Activated CD4-positive, alpha-beta T cell treated with anti-CD3 and anti-CD28 coated beads for 1 hour (primary cell): ENCODE results near the gene PRRG2.

Source experiments
- DNase-seq: peaks from one replicate; pipeline ENCODE4 v3.0.0-alpha.2; 2020

Gene PRRG2

DNA sequence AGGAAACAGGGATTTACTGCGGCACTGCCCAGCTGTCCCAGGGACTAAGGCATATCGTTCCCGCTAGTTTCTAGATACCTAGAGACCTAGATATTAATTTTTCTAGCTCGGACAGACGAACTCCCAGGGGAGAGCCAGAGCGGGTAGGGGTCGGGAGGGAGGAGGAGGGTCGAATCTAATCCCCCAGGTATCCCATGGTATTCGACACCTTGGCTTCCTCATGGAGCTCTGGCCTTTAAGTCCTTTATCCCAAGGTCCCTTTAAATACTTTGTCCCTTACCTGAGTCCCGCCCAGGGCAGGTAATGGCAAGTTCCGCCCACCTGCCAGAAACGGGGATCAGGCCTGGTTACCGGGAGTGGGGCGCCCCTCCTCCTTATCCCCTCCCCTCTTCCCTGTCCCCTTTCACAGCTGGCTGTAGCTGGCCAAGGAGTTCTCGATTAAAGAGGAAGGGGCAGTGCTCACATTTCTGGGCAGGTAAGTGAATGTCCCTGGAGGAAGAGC lies at the start of gene PRRG2:
Gene PRRG2 (plus strand): TSS at position 310 of the 502 bp plus-strand sequence. CDS start 1,904 bp downstream, outside the sequence.
- no peak for DNase-seq

DNA sequence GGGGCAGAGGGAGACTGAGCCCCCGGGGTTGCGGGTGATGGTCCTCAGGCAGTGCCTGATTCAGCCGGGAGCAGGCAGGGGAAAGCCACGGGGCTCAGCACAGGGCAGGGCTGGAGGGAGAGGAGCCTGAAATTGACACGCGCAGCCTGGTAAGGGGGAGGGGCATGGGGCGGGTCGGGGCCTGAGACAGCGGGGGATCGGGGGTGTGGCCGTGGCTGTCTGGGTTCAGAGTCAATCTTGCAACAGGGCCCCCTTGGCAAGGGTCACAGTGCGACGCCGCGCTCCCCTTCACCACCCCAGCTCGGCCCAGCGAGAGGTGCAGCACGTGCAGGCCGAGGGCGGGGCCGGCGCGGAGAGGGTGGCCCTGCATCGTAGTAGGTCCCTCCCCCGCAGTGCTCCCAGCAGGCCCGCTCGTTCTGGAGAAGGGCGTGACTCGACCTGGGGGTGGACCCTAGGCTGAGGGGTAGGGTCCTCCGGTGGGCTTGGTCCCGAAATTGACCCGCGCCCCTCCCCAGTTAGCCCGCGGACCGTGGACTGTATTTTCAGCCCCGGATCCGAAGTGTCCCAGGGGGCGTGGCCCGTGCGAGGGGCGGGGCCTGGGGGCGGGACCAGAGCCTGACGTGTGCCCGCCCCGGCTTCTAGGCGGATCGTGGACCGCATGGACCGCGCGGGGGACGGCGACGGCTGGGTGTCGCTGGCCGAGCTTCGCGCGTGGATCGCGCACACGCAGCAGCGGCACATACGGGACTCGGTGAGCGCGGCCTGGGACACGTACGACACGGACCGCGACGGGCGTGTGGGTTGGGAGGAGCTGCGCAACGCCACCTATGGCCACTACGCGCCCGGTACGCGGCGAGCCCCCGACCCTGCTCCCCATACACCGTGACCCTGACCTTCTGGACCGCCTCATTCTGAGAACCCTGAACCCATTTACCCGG lies 47.3 kb upstream of the PRRG2 start:
- peak; percentile 74 for DNase-seq

DNA sequence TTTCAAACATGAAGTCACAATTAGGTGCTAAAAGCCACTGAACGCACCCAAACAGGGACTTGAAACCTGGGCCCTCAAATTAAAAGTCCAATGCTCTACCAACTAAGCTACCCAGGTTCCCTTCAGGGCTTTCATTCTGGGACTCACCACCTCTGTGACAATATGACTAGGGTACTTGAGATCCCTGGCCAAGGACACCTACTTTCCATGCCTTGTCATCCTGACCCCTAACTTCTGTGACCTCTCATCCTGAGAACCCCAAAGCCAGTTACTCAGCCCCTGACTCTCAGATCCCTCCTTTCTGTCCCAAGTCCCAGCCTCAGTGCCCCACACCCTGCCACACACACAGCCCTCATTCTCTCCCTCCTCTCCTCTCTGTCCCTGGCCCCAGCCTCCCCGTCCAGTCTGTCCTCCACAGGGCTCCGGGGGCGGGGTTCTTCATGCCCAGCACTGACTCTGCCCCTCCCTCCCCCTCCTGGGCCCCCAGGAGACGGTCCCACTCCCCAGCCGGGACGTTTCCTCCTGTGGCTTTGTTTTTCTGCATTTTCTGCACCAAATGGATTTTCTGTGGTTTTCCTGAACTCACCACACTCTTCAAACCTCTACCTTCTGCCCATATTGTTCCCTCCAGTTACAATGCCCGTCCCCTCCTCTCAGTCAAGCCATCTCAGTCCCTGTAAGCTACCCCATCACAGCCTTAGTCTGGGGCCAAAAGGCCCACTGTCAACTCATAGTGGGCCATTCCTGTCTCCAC lies 46.3 kb upstream of the PRRG2 start:
- no peak for DNase-seq

- no peak for DNase-seq
Measured at GRCh38 chr19:49536921-49537462, 44.1 kb upstream of the PRRG2 start.

GRCh38 chr19:49538643-49539042 lies 42.5 kb upstream of the PRRG2 start:
- DNase-seq: no peak

GRCh38 chr19:49539192-49539952 lies 41.7 kb upstream of the PRRG2 start:
- DNase-seq: no peak

GRCh38 chr19:49541914-49542313 lies 39.2 kb upstream of the PRRG2 start:
- no peak for DNase-seq

- DNase-seq: no peak
Measured at GRCh38 chr19:49542446-49542845, 38.7 kb upstream of the PRRG2 start.

- DNase-seq: no peak
Measured at GRCh38 chr19:49543032-49543431, 38.1 kb upstream of the PRRG2 start.

GRCh38 chr19:49544154-49544553 lies 37.0 kb upstream of the PRRG2 start:
- DNase-seq: no peak

- DNase-seq: peak; percentile 37
Measured at GRCh38 chr19:49546825-49547565, 34.1 kb upstream of the PRRG2 start.

DNA sequence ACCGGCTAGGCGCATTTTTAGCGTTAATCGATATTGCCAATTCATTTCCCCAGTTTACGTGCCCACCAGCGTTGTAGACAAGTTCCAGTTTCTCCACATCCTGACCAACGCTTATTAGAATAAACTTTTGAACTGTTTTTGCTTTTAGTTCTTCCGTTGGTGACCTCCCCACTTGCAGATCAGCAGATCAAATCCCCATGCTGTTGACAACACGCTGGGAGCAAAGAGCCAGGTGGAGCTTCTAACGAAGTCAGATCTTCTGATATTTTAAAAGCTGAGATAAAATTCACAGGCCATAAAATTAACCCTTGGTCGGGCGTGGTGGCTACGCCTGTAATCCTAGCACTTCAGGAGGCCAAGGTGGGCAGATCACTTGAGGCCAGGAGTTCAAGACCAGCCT lies 32.1 kb upstream of the PRRG2 start:
- DNase-seq: no peak

DNA sequence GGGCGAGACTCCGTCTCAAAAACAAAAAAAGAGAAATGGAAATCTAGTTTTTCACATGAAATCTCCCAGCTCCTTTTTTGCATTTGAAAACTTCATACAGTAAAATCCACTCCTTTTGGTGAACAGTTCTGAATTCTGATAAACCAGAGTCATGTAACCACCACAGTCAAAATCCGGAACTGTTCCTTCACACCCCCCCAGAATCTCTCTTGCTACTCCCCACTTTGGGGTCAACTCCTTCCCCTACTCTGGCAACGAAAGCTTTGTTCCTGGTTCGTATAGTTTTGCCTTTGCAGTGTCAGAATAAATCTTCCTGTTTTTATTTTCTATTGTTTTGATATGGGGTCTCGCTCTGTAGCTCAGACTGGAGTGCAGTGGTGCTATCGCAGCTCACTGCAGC lies 29.6 kb upstream of the PRRG2 start:
- no peak for DNase-seq

DNA sequence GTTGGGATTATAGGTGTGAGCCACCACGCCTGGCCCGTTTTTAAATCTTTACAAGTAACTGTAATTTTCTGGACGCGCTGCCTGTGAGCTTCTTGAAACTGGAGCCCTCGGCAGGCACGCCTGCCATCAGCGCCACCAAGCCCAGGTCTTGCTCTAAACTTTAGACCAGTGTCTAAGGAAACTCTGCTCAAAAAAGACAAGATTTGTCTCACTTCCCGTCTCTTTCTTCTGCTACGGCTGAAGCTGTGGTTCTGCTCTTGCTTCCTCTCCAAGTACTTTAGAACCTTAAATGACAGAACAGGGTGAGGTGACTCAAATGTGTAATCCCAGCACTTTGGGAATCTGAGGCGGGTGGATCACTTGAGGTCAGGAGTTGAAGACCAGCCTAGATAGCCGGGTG lies 28.4 kb upstream of the PRRG2 start:
- DNase-seq: no peak

GRCh38 chr19:49553451-49554271 lies 27.5 kb upstream of the PRRG2 start:
- peak; percentile 46 for DNase-seq

DNA sequence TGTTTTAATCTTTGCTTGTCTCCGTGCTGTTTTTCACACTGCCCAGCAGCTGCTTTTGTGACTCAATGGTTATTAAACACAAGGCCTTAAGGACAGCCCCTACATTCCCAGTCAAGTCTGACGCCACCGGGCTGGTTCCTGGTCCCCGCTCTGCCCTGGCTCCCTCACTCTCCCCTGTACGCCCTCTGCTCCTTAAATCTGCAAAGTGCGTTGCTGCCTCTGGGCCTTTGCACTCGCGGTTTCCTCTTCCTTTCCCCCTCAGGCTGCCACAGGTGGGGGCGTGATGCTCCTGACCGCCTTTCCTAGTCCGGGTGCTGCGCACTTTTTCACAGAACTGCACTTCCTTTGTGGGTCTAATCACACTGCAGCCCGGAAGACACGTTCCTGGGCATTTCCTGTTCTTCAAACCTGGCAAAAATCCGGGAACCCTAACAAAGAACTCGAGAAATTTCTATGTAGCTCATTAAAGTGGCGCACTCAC lies 26.4 kb upstream of the PRRG2 start:
- DNase-seq: no peak

- peak; percentile 71 for DNase-seq
Measured at GRCh38 chr19:49555600-49556411, 25.3 kb upstream of the PRRG2 start.

DNA sequence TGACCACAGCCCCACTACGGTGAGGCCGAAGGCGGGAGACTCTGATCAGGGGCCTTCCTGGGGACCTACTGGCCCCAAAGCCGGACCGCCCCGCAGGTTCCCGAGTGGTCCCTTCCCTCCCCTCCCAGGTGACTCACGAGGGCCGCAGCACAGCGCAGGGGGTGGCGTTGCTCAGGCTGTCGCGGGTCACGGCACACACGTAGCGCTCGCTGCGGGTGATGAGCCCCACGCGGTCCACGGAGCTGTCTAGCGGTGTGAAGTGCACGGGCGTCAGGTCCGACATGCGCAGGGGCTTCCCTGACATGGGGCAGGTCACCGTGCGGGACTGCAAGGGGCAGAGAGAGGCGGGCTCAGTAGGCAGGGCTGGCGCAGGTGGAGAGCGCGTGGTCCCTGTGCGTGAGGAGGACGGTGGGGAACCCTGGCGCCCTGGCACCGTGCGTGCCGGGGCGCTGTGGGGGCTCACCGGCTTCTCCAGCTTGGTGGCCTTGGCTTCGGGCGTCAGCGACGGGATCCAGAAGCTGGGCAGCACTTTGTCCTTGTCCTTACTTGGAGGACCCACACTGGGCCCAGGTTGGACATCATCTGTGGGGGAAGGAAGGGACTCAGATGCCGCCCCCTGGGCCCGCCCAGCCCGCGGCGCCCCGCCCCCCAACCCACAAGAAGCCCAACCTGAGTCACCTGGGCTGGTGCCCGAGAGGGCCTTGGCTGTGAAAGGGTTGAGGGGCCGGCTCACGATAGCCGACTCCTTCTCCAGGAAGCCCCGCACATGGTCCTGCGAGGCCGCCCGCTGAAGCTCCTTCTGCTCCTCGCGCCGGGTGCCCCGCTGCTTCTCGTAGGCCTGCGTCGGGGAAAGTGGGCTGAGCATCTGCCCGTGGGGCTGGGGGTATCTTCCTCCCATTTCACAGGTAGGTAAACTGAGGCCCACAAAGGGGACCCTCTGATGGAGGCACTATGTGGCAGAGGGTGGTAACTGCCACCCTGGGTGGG lies 24.4 kb upstream of the PRRG2 start:
- DNase-seq: no peak
